ENCODE measurements around the gene CCSER1. TPM values are rescaled to one million over a fixed set of nuclear protein-coding genes. Genes with fewer than 3 reads are reported as not detected.
"Not testable (repeated sequence)": the region's sequence is repeated elsewhere in the genome, so short reads cannot be mapped to it uniquely, and the experiment has no call there.

Gene CCSER1
- total RNA-seq, 1 experiment from 2014 or later: 0.63 TPM

GRCh38 chr4:91454111-91454510, 1326.9 kb downstream of the CCSER1 start:
- Mint-ChIP-seq H3K4me3 (ENCODE audit: unreplicated experiment) (no peak overlapping the region), H3K27me3 (ENCODE audit: insufficient read depth, unreplicated experiment) (no peaks in the 10 kb centered on the region), H3K4me1 (ENCODE audit: insufficient read depth, unreplicated experiment) (no peaks in the 10 kb centered on the region), H3K9me3 (ENCODE audit: unreplicated experiment) (no peaks in the 10 kb centered on the region), H3K36me3 (ENCODE audit: insufficient read depth, unreplicated experiment) (no peaks in the 10 kb centered on the region), H3K27ac (ENCODE audit: low read depth, unreplicated experiment) (no peak overlapping the region)
- DNase-seq (ENCODE audit: unreplicated experiment): no peak
- ChIA-PET CTCF (interaction anchor here (0.8 kb wide), 1 partner anchor 1099 kb away, joined by 3 read pairs; no protein-coding TSS in a partner anchor), POLR2A (no interaction called here)
- intact Hi-C loops (cut with micrococcal nuclease): no loop called here
- BruUV-seq (replicated peaks): no TSS peak
- TF ChIP-seq CTCF (IDR thresholded peaks at IDR 0.05; ENCODE audit: unreplicated experiment): no peak

- H3K36me3 Mint-ChIP-seq (ENCODE audit: insufficient read depth, unreplicated experiment); H3K27me3 Mint-ChIP-seq (ENCODE audit: insufficient read depth, unreplicated experiment); H3K4me1 Mint-ChIP-seq (ENCODE audit: insufficient read depth, unreplicated experiment); CTCF ChIA-PET; DNase-seq (ENCODE audit: unreplicated experiment); H3K4me3 Mint-ChIP-seq (ENCODE audit: unreplicated experiment); H3K9me3 Mint-ChIP-seq (ENCODE audit: unreplicated experiment); H3K27ac Mint-ChIP-seq (ENCODE audit: low read depth, unreplicated experiment); intact Hi-C loops (cut with micrococcal nuclease); POLR2A ChIA-PET; BruUV-seq (replicated peaks): not testable (repeated sequence)
Observed at GRCh38 chr4:91462566-91462965, 1335.4 kb downstream of the CCSER1 start.

GRCh38 chr4:91470671-91471070, 1343.5 kb downstream of the CCSER1 start:
- no peak for DNase-seq (ENCODE audit: unreplicated experiment)
- H3K36me3 Mint-ChIP-seq (ENCODE audit: insufficient read depth, unreplicated experiment): no peaks in the 10 kb centered on the region
- CTCF ChIA-PET: no interaction called here
- H3K4me1 Mint-ChIP-seq (ENCODE audit: insufficient read depth, unreplicated experiment): no peaks in the 10 kb centered on the region
- no peaks in the 10 kb centered on the region for H3K27me3 Mint-ChIP-seq (ENCODE audit: insufficient read depth, unreplicated experiment)
- no peak for TF ChIP-seq CTCF (IDR thresholded peaks at IDR 0.05; ENCODE audit: unreplicated experiment)
- H3K9me3 Mint-ChIP-seq (ENCODE audit: unreplicated experiment): no peaks in the 10 kb centered on the region
- H3K27ac Mint-ChIP-seq (ENCODE audit: low read depth, unreplicated experiment): no peak overlapping the region
- no peak overlapping the region for H3K4me3 Mint-ChIP-seq (ENCODE audit: unreplicated experiment)
- intact Hi-C loops (cut with micrococcal nuclease): no loop called here
- POLR2A ChIA-PET: no interaction called here
- no TSS peak for BruUV-seq (replicated peaks)

- Mint-ChIP-seq H3K36me3 (ENCODE audit: insufficient read depth, unreplicated experiment) (no peaks in the 10 kb centered on the region), H3K4me1 (ENCODE audit: insufficient read depth, unreplicated experiment) (no peaks in the 10 kb centered on the region), H3K9me3 (ENCODE audit: unreplicated experiment) (no peaks in the 10 kb centered on the region), H3K27me3 (ENCODE audit: insufficient read depth, unreplicated experiment) (no peaks in the 10 kb centered on the region), H3K27ac (ENCODE audit: low read depth, unreplicated experiment) (no peak overlapping the region), H3K4me3 (ENCODE audit: unreplicated experiment) (no peak overlapping the region)
- BruUV-seq (replicated peaks): no TSS peak
- DNase-seq (ENCODE audit: unreplicated experiment): no peak
- ChIA-PET CTCF (no interaction called here), POLR2A (no interaction called here)
- intact Hi-C loops (cut with micrococcal nuclease): no loop called here
- TF ChIP-seq CTCF (IDR thresholded peaks at IDR 0.05; ENCODE audit: unreplicated experiment): no peak
Observed at GRCh38 chr4:91471280-91471679, 1344.1 kb downstream of the CCSER1 start.

- Mint-ChIP-seq H3K36me3 (ENCODE audit: insufficient read depth, unreplicated experiment) (no peaks in the 10 kb centered on the region), H3K4me1 (ENCODE audit: insufficient read depth, unreplicated experiment) (no peaks in the 10 kb centered on the region), H3K27me3 (ENCODE audit: insufficient read depth, unreplicated experiment) (no peaks in the 10 kb centered on the region), H3K4me3 (ENCODE audit: unreplicated experiment) (no peak overlapping the region), H3K9me3 (ENCODE audit: unreplicated experiment) (no peaks in the 10 kb centered on the region), H3K27ac (ENCODE audit: low read depth, unreplicated experiment) (no peak overlapping the region)
- TF ChIP-seq CTCF (IDR thresholded peaks at IDR 0.05; ENCODE audit: unreplicated experiment): no peak
- ChIA-PET POLR2A (interaction anchor here (1.1 kb wide), 1 partner anchor 9 kb away, joined by 6 read pairs; no protein-coding TSS in a partner anchor), CTCF (interaction anchor here (0.6 kb wide), 1 partner anchor 1810 kb away, joined by 3 read pairs; no protein-coding TSS in a partner anchor)
- no peak for DNase-seq (ENCODE audit: unreplicated experiment)
- no TSS peak for BruUV-seq (replicated peaks)
- intact Hi-C loops (cut with micrococcal nuclease): no loop called here
Observed at GRCh38 chr4:91472046-91472445, 1344.9 kb downstream of the CCSER1 start.

Measured in MCF 10A (cell line).